Thyroid gland (tissue), 4 donors: ENCODE results near the gene C1R.

ENCODE experiments used
- POLR2A ChIP-seq, 2 donors: fragments of 450-650 bp; IDR thresholded peaks; one replicate each; pipeline ENCODE4 v1.6.1; 2017; ENCODE audit warnings: antibody characterized with exemption in 2 of 2, mild to moderate bottlenecking in 2 of 2, moderate library complexity in 1 of 2
- TF ChIP-seq, protein P1 (sequence below), 6 experiments: fragments of 200-600 bp in 3 of 6; fragments of 450-650 bp in 3 of 6; sonication (generic) in 3 of 6; IDR thresholded peaks; one replicate each; pipeline ENCODE4 v1.5.1; 2016 to 2019; ENCODE audit warnings: antibody characterized with exemption in 6 of 6, mild to moderate bottlenecking in 2 of 6, inconsistent platforms in 1 of 6, moderate library complexity in 1 of 6

- TF ChIP-seq, protein P1, sequence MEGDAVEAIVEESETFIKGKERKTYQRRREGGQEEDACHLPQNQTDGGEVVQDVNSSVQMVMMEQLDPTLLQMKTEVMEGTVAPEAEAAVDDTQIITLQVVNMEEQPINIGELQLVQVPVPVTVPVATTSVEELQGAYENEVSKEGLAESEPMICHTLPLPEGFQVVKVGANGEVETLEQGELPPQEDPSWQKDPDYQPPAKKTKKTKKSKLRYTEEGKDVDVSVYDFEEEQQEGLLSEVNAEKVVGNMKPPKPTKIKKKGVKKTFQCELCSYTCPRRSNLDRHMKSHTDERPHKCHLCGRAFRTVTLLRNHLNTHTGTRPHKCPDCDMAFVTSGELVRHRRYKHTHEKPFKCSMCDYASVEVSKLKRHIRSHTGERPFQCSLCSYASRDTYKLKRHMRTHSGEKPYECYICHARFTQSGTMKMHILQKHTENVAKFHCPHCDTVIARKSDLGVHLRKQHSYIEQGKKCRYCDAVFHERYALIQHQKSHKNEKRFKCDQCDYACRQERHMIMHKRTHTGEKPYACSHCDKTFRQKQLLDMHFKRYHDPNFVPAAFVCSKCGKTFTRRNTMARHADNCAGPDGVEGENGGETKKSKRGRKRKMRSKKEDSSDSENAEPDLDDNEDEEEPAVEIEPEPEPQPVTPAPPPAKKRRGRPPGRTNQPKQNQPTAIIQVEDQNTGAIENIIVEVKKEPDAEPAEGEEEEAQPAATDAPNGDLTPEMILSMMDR (IDR thresholded peaks at IDR 0.05), result no peak
- TF ChIP-seq POLR2A (IDR thresholded peaks at IDR 0.05), result no peak
Observed at GRCh38 chr12:7065073-7065623, 27.1 kb downstream of the C1R start.
